MM.1S (cell line): Measurements from ENCODE around the gene SLX9.

ENCODE experiments used
- DNase-seq: peaks from one replicate; pipeline ENCODE4 v3.0.0-alpha.2; 2015
- H2AFZ ChIP-seq: fragments of 300-600 bp; sonication (generic); 2 replicates; pipeline ENCODE4 v1.6.0; 2016; ENCODE audit warnings: antibody characterized with exemption, low read length
- H3F3A ChIP-seq: fragments of 300-600 bp; sonication (generic); 2 replicates; pipeline ENCODE4 v1.6.1; 2016; ENCODE audit warnings: mild to moderate bottlenecking, antibody characterized with exemption, low read length, moderate library complexity, mixed read lengths; ENCODE audit not compliant: insufficient read depth
- H3K27ac ChIP-seq: fragments of 300-600 bp; sonication (generic); 2 replicates; pipeline ENCODE4 v1.5.1; 2016; ENCODE audit warnings: mild to moderate bottlenecking, low read length
- H3K27me3 ChIP-seq: fragments of 300-600 bp; sonication (generic); replicated peaks from 2 replicates; pipeline ENCODE4 v1.6.0; 2016; ENCODE audit warnings: low read length; ENCODE audit not compliant: insufficient read depth
- H3K36me3 ChIP-seq: fragments of 300-600 bp; sonication (generic); replicated peaks from 2 replicates; pipeline ENCODE4 v1.6.1; 2016; ENCODE audit warnings: mild to moderate bottlenecking, low read length, mixed read lengths; ENCODE audit not compliant: insufficient read depth
- H3K4me1 ChIP-seq: fragments of 300-600 bp; sonication (generic); 2 replicates; pipeline ENCODE4 v1.6.1; 2016; ENCODE audit warnings: low read length, mixed read lengths
- H3K4me2 ChIP-seq: fragments of 300-600 bp; sonication (generic); 2 replicates; pipeline ENCODE4 v1.6.0; 2016; ENCODE audit warnings: low read depth, low read length
- H3K4me3 ChIP-seq: fragments of 300-600 bp; sonication (generic); 2 replicates; pipeline ENCODE4 v1.5.1; 2016; ENCODE audit warnings: low read length, mixed read lengths
- H3K79me2 ChIP-seq: fragments of 300-600 bp; sonication (generic); 2 replicates; pipeline ENCODE4 v1.6.1; 2016; ENCODE audit warnings: mixed run types, low read length, mixed read lengths
- H3K9ac ChIP-seq: fragments of 300-600 bp; sonication (generic); 2 replicates; pipeline ENCODE4 v1.6.1; 2016; ENCODE audit warnings: low read length, mixed read lengths
- H3K9me2 ChIP-seq: fragments of 300-600 bp; sonication (generic); replicated peaks from 2 replicates; pipeline ENCODE4 v1.6.1; 2016; ENCODE audit warnings: mild to moderate bottlenecking, low read length, mixed read lengths; ENCODE audit not compliant: insufficient read depth
- H3K9me3 ChIP-seq: fragments of 300-600 bp; sonication (generic); replicated peaks from 2 replicates; pipeline ENCODE4 v1.6.1; 2016; ENCODE audit warnings: mild to moderate bottlenecking, low read length, mixed read lengths; ENCODE audit not compliant: insufficient read depth
- H4K20me1 ChIP-seq: fragments of 300-600 bp; sonication (generic); 2 replicates; pipeline ENCODE4 v1.6.1; 2016; ENCODE audit warnings: mild to moderate bottlenecking, low read length, moderate library complexity, mixed read lengths; ENCODE audit not compliant: insufficient read depth
- EZH2 ChIP-seq: fragments of 300-600 bp; sonication (generic); optimal IDR thresholded peaks from 2 replicates; pipeline ENCODE3; 2017; ENCODE audit warnings: low read depth, mild to moderate bottlenecking, antibody characterized with exemption, low read length, mixed read lengths
- EZH2phosphoT487 ChIP-seq: fragments of 300-600 bp; sonication (generic); IDR thresholded peaks from 2 replicates; pipeline ENCODE4 v1.6.1; 2018; ENCODE audit warnings: antibody characterized with exemption, low read length
- TF ChIP-seq, protein P1 (sequence below): fragments of 300-600 bp; sonication (generic); IDR thresholded peaks from 2 replicates; pipeline ENCODE4 v1.5.1; 2016; ENCODE audit warnings: antibody characterized with exemption, low read length, mixed read lengths

The SLX9 gene

DNA sequence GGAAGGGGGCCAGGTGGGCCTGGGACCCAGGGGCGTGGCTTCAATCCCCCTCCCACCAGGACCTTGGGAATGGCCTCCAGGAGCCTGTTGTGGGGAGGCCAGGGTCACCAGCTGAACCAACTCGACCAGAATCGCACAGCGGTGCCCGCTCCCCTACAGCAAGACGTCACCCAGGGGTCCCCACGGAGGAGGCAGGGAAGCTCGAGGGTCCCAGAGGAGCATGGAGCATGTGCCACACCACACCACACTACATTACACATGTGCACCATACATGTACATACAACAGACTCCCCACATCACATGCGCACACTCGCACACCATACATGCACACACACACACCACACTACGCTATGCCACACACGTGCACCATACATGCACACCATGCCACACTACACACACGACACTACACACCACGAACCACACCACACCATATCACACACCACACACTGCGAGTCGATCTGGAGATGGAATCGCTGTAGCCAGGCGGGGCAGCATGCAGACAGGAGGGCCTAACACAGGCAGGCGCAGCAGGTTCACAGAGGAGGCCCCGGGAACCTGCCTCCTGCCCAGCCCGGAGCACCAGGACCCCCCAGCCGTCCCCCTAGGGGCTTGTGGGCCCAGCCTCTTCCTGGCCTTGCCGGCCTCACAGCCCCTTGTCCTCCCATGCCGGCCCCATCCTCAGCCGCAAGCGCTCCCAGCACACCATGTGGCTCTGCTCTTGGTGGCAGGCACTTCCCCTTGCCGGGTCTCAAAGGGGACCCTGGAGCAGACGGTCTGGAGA is 19.7 kb upstream of the SLX9 start:
- Histone ChIP-seq H3K79me2 (no peaks in the 10 kb centered on the region), H3K27ac (no peak overlapping the region), H3K4me3 (no peak overlapping the region), H3F3A (no peaks in the 10 kb centered on the region), H3K4me1 (no peaks in the 10 kb centered on the region), H3K9me2 (no peaks in the 10 kb centered on the region), H2AFZ (no peak overlapping the region), H3K9me3 (no peaks in the 10 kb centered on the region), H3K4me2 (no peak overlapping the region), H3K27me3 (peaks cover 99% of the 10 kb centered on the region), H3K9ac (no peak overlapping the region), H3K36me3 (no peaks in the 10 kb centered on the region), H4K20me1 (no peaks in the 10 kb centered on the region; the same call in 1 of the 2 replicates)
- no peak for DNase-seq
- TF ChIP-seq, protein P1, sequence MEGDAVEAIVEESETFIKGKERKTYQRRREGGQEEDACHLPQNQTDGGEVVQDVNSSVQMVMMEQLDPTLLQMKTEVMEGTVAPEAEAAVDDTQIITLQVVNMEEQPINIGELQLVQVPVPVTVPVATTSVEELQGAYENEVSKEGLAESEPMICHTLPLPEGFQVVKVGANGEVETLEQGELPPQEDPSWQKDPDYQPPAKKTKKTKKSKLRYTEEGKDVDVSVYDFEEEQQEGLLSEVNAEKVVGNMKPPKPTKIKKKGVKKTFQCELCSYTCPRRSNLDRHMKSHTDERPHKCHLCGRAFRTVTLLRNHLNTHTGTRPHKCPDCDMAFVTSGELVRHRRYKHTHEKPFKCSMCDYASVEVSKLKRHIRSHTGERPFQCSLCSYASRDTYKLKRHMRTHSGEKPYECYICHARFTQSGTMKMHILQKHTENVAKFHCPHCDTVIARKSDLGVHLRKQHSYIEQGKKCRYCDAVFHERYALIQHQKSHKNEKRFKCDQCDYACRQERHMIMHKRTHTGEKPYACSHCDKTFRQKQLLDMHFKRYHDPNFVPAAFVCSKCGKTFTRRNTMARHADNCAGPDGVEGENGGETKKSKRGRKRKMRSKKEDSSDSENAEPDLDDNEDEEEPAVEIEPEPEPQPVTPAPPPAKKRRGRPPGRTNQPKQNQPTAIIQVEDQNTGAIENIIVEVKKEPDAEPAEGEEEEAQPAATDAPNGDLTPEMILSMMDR = no peak
- TF ChIP-seq EZH2 (no peak), EZH2phosphoT487 (no peak)

DNA sequence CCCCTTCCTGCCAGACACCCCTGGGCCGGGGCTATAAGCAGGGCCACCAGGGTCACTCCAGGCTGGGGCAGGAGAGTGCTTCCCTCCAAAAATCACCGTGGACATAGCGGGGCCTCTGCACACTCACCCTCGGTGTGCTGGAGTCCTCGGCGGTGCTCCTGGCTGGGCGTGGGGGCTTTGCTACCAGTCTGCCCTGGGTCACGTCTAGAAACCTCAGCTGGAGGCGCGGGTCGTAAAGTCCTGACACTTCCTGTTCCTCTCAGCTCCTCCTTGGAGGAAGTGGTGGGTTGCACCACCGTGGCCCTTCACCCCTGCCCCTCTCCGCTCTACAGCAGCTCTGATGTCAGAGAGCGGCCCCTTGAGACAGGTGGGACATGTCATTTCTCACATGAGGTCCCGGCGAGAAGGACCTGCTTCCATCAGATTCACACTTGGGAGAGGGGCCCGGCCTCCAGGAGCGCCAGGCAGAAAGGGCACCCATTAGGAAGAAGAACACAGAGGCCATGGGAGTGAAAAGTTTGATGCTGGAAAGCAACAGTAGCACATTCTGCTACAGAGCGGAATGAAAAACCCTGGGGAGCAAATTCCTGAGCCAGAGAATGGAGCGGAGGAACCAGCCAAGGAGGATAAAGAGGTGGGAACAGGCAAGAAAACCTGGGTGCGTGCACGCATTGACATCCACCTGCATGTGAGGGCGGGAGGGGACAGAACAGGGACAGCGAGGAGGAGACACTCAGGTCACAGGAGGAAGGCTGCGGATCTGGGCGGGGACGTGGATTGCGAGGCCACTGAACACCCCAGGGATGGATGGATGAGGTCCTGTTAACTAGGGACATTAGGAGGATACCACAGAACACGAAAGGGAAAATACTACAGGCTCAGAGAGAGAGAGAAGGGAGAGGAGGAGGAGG is 18.9 kb upstream of the SLX9 start, which contains the start of gene ITGB2:
Gene ITGB2 (minus strand): TSS at position 206 of the 911 bp plus-strand sequence. CDS start 10,117 bp downstream, outside the sequence.
- Histone ChIP-seq H3K79me2 (no peaks in the 10 kb centered on the region), H2AFZ (no peak within 1 kb of the TSS), H3K4me3 (no peak within 1 kb of the TSS), H3K9me3 (no peaks in the 10 kb centered on the region), H3K9me2 (no peaks in the 10 kb centered on the region), H3K27me3 (peaks cover 98% of the 10 kb centered on the region), H3K36me3 (no peaks in the 10 kb centered on the region), H3K27ac (no peak within 1 kb of the TSS), H4K20me1 (no peaks in the 10 kb centered on the region), H3K9ac (no peak within 1 kb of the TSS), H3K4me2 (no peak within 1 kb of the TSS), H3F3A (no peaks in the 10 kb centered on the region), H3K4me1 (no peaks in the 10 kb centered on the region)
- no peak for DNase-seq
- TF ChIP-seq, protein P1 = no peak
- no peak for TF ChIP-seq EZH2
- TF ChIP-seq EZH2phosphoT487 = no peak

DNA sequence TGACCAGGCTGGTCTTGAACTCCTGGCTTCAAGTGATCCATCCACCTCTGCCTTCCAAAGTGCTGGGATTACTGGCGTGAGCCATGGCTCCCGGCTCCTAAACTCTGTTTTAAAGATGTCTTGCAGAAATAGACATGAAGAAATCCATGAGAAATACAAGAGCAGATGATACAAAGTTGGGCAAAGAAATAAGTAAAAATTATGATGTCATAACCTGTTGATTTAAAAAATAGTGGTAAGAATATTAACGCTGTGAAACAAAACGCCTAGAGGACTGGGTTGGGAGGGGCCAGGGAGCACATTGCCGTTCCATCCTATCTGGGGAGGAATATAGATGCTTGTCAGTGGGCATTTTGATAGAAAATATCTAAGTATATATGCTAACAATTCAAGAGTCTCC is 17.9 kb upstream of the SLX9 start:
- Histone ChIP-seq H3K4me2 (no peak overlapping the region), H3K4me1 (no peaks in the 10 kb centered on the region), H3K9me2 (no peaks in the 10 kb centered on the region), H3K36me3 (no peaks in the 10 kb centered on the region), H3K4me3 (no peak overlapping the region), H3K9ac (no peak overlapping the region), H2AFZ (no peak overlapping the region), H4K20me1 (no peaks in the 10 kb centered on the region), H3K9me3 (no peaks in the 10 kb centered on the region), H3K27me3 (peaks cover 98% of the 10 kb centered on the region), H3K79me2 (no peaks in the 10 kb centered on the region), H3F3A (no peaks in the 10 kb centered on the region), H3K27ac (no peak overlapping the region)
- TF ChIP-seq, protein P1 = no peak
- no peak for TF ChIP-seq EZH2phosphoT487
- no peak for TF ChIP-seq EZH2
- no peak for DNase-seq
